HG02938 (cell line): ENCODE data around the gene ABCA1.

Experiments
- ATAC-seq: cut with Tn5 transposase; IDR thresholded peaks from one replicate; pipeline ENCODE4 v1.9.1; 2021; ENCODE audit warnings: mild to moderate bottlenecking, moderate library complexity; ENCODE audit not compliant: unreplicated experiment

Gene ABCA1

DNA sequence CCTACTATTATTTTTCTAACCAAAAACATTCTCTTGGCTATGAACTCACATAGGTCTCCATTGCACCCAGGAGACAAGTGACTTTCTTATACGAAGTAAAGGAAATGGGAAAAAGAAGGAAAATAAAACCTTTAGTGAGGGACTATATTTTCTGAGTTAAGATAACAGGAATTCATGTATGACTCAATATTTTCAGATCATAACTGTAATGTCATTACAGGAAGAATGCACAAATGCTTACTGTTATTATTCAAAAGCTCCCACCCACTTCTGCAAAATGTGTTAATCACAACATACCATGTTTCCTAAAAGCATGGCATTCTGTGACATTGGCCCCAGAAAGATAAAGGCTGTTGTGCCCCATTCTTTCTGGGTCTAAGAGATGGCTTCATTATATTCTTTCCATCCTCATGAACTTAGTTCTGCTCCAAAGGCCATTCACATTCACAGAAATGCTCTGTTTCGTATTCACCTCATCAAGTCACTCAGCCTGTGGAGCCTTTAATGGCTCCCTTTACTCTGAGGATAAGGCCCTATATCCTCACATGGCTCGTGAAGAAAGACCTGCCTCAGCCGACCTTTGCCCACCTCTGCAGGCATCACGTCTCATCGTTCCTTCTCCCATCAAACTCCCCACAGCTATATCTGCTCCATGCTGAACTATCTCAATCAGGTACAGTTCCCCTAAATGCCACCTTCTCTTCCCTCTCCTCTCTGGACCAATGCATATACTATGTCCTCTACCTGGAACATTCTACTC lies 77.0 kb downstream of the ABCA1 start:
- no peak for ATAC-seq

DNA sequence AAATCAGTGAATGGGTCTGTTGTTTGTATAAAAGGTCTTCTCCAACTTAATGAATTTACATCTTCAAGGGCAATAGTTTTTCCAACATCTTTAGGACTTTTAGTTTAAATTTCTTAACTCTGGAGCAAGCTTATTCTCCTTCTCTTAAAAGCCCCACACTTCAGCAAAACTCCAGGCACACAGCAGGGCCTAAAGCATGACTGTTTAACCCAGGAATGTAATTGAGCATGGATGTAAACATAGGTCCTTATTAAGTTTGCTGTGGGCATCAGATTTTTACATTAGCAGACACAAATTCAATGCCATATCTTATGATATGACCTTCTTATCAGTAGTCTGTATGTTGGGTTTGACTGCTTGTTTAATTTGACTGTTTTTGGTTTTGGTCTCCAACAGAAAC lies 78.9 kb downstream of the ABCA1 start:
- no peak for ATAC-seq

GRCh38 chr9:104844710-104845109 lies 83.2 kb downstream of the ABCA1 start:
- ATAC-seq: no peak

DNA sequence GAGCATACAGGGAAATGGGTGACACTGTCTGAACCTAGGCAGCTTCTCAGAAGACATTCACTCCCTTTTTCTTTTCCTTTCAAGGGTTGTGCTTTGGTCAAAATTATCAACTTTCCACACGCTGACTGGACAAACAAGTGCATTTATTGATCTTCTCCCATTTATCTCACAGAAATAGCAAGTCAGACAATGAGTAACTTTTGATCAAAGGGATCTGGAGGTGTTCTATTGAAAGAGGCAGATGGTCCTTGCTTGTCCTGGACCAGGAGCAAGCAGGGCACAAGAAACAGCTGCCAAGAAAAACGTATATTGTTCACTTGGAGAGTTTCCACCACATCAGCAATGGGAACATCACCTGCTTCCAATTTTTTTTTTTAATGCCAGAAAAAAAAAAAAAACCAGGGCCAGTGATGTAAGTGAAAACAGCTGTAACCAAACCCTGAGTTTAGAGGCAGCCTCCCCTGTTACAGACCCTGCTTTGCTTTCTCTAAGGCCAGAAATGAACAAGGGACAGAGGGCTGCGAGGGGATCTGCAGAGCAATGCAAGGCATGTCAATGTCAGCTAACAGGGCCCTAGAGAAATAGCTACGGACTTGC lies 84.2 kb downstream of the ABCA1 start:
- ATAC-seq: no peak

GRCh38 chr9:104842698-104843097 lies 85.3 kb downstream of the ABCA1 start:
- ATAC-seq: no peak

DNA sequence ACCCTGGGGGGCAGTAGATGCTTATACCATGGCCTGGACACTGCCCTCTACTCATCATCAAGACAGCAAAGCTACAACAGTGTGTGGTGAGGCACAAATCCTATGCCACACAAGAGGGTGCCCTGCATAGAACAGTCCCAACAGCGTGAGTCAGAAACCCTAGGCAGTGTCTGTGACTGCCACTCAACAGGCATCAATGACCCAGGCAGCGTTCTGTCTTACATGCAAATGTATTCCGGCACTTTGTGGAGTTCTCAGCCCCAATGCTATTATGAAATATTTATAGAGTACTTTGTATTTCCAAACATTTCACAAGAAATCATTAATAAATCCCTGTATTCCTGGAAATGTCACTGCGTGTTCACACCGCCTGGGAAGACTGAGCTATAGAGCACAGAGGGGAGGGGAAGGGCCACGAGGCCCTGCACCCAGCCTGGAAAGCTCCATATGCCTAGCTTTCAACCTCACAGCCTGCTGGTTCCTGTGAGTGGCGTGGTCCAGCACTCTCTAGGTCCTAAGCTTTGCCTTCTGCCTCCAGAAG lies 86.3 kb downstream of the ABCA1 start:
- no peak for ATAC-seq

GRCh38 chr9:104838958-104839357 lies 89.0 kb downstream of the ABCA1 start:
- no peak for ATAC-seq

DNA sequence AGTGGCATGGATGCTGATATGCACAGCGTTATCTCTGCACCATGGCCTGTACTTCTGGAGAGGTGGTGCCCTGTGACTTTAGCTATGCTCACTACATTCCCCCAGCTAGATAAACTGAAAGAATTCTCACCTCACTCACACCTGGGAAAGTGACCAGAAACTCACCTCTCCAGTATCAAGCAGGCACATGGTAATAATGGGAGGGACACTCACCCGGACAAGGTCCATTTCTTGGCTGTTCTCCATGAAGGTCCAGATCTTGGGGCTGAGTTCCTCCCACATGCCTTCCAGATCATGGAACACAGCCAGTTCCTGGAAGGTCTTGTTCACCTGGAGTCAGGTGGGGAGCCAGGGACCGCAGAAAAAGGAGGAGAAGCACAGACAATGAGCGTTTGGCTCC lies 91.2 kb downstream of the ABCA1 start:
- ATAC-seq: no peak

GRCh38 chr9:104836235-104836634 lies 91.7 kb downstream of the ABCA1 start:
- no peak for ATAC-seq

DNA sequence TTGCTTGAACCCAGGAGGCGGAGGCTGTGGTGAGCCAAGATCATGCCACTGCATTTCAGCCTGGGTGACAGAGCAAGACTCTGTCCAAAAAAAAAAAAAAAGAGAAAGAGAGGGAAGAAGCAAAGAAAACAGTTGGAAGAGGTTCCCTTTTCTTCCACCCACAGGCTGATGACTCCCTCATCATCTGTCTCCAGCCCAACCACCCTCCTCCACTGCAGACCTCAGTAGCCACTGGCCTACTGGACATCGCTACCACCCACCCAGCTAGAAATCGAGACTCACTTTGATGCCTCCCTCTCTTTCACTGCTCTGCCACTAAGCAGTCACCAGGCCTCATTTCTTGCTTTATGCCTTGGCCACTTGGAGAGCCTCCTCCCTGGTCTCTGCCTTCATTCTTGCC lies 92.8 kb downstream of the ABCA1 start:
- ATAC-seq: no peak

GRCh38 chr9:104833696-104834095 lies 94.3 kb downstream of the ABCA1 start:
- no peak for ATAC-seq

- ATAC-seq: no peak
Measured at GRCh38 chr9:104831681-104832080, 96.3 kb downstream of the ABCA1 start.

DNA sequence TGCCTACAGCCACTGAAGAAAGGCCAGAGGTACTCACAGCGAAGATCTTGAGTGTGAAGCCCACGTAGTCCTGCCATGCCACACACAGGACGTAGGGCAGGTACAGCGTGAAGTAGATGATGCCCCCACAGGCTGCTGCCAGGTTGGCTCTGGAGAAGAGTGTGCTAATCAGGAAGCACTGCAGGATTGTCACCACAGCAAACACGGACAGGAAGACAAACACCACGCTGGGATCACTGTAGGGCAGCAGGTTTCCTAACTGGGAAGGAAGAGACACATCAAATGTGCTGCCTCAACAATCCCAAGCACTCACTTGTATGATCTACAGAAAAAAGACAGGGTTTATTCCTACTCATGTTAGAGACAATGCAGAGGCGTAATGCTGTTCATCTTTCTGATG lies 101.0 kb downstream of the ABCA1 start:
- ATAC-seq: no peak

GRCh38 chr9:104826079-104826775 lies 101.7 kb downstream of the ABCA1 start:
- no peak for ATAC-seq

DNA sequence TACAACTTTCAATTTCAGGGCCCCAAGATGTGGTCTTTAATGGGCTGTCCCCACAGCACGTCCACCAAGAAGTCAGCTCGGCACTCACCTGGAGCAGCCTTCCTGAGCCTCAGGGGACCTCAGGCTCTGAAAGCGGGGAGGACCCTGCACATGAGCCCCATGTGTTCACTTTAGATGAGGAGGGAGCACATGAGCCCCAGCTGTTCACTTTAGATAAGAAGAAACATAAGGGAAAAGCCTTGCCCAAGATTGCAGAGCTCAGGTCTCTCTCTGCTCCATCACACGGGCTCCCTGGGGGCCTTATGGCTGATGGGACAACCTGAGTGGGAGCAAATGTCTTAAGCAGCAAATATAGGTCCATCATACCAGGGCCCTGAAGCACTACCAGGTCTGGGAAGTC lies 107.6 kb downstream of the ABCA1 start:
- ATAC-seq: no peak

- no peak for ATAC-seq
Measured at GRCh38 chr9:104819033-104819432, 108.9 kb downstream of the ABCA1 start.

DNA sequence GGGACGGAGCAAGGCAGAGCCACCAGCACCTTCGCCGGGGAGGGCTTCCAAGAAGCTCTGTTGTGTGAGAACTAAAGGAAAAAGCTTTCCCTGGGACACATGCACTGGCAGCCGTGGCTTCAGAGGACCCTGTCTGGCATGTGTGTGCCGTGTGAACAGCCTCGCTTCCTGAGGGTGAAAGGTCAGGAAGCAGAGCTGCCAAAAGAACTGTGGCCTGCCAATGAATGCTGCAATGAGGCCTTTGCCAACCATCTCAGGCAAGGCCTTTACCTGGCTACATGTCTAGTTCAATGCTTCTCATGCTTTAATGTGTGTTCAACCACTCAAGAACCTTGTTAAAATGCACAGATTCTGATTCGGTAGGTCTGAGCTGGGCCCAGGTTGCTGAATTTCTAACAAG lies 110.5 kb downstream of the ABCA1 start:
- ATAC-seq: no peak

DNA sequence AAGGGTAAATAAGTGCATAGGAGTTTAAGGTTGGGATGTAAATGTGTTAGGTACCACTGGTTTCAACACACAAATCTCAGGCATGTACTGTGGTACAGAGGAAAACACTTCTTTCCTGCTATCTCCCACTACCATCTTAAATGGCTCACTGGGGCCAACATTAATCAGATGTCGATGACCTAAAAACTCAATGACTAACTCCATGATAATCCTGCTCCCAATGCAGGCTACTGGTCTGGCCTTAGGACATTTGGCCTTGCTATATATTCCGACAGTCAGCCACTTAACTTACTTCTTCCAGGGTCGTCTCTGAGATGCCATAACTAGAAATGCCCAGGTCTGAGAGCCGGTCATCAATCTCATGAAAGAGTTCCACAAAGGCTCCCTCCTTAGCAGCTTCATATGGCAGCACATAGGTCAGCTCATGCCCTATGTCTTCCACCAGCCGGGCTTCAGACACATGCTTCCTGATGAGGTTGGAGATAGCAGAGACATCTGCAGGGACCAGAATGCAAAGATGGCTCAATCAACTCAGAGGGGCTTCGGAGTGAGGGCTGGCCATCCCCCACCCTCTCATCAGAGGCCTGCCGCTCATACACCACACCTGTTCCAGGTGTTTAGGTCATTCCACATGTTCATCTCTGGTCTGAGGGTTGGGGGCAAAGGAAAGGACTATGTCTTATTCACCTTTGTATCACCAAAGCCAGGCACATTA lies 111.9 kb downstream of the ABCA1 start:
- no peak for ATAC-seq

DNA sequence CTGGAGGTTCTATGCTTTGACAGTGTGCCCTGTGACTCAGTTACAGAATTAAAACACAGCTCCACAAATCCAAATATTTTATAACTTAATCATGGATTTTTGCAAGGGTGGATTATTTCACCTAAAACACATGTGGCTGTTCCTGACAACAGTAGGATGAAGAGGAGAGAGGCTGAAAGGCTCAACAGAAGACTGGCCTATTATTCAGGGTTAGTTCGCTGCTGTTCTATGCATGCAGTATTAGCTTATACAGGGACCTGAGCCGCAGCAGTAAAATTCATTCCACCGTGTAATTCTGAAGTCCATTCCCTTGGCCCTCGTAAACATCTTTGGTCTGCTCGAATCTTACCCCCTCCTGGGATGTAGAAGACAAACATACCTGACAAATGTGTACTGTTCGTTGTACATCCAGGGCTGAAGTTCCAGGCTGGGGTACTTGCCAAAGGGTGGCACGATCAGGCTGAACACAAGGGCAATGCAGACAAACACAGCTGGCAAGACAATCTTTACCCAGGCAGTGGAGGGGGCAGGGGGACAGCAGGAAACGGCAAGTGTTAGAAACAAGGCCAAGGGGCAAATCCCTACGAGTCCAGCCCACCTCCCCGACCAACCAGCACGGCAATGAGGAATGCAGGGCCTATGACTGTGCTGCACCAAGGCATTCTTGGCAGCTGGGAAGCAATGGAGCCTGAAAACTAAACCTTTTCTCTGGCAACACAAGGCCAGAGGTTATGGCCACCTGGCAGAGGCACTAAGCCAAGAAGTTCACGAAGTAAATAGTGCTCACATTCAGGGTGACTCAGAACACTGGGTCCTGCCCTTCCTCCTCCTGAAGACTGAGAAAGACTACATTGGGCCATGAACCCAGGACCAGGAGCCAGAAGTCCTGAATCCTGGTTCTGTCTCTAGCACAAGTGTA lies 117.3 kb downstream of the ABCA1 start:
- ATAC-seq: no peak

DNA sequence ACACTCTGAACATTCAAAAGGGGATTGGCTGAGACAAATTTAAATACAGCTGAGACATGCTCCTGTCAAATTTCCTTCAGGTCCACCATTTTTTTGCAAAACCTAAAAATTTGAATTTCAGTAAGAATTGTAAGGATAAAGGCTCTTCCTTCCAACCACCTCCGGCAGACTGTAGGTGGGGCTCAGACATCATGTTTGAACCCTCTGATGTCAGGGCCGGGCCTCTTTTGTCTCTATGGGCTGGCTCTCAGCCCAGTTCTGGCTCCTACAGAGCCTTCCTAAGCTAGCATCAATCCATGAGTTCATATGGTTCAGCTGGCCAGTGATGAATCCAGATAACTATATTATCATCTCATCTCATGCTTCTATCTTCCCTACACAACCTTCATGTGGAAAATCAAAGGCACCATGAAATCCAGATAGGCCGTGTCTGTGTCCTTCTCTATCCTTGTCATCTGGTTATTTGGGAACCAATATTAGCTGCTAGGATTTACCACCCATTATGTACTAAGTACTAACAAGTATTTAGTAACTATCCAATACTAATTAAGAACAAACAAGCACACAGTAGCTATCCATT lies 119.8 kb downstream of the ABCA1 start:
- ATAC-seq: no peak
